ENCODE measurements around the gene SMOC1.

The SMOC1 gene

GRCh38 chr14:69850086-69850735 is 29.0 kb upstream of the SMOC1 start:
- Histone ChIP-seq H3K9me3 (ENCODE audit: control insufficient read depth, low read length) (no peaks in the 10 kb centered on the region), H3K4me1 (ENCODE audit: control insufficient read depth, insufficient read depth, low read length, poor library complexity, severe bottlenecking) (peaks cover 3% of the 10 kb centered on the region), H3K4me3 (ENCODE audit: extremely low read depth, insufficient read depth, low read length, poor library complexity, severe bottlenecking) (no peak overlapping the region), H3K27ac (ENCODE audit: low read depth, low read length, severe bottlenecking) (no peak overlapping the region), H3K36me3 (ENCODE audit: control insufficient read depth, insufficient read depth, low read length) (no peaks in the 10 kb centered on the region)
- 92 to 95% methylated on average over 31 to 34 of the region's 35 CpGs for whole genome bisulfite sequencing, 2 experiments (ENCODE audit: insufficient coverage in 2 of 2)

GRCh38 chr14:69850736-69851112 is 28.5 kb upstream of the SMOC1 start:
- Histone ChIP-seq H3K4me1 (ENCODE audit: control insufficient read depth, insufficient read depth, low read length, poor library complexity, severe bottlenecking) (peaks cover 3% of the 10 kb centered on the region), H3K4me3 (ENCODE audit: extremely low read depth, insufficient read depth, low read length, poor library complexity, severe bottlenecking) (no peak overlapping the region), H3K36me3 (ENCODE audit: control insufficient read depth, insufficient read depth, low read length) (no peaks in the 10 kb centered on the region), H3K9me3 (ENCODE audit: control insufficient read depth, low read length) (no peaks in the 10 kb centered on the region), H3K27ac (ENCODE audit: low read depth, low read length, severe bottlenecking) (no peak overlapping the region)
- WGBS, 2 experiments (ENCODE audit: insufficient coverage in 2 of 2): 90 to 100% methylated on average over 2 of the region's 2 CpGs

GRCh38 chr14:69852531-69853321 is 26.5 kb upstream of the SMOC1 start:
- no peak overlapping the region for H3K4me3 ChIP-seq (ENCODE audit: extremely low read depth, insufficient read depth, low read length, poor library complexity, severe bottlenecking)
- H3K36me3 ChIP-seq (ENCODE audit: control insufficient read depth, insufficient read depth, low read length): no peaks in the 10 kb centered on the region
- H3K9me3 ChIP-seq (ENCODE audit: control insufficient read depth, low read length): no peaks in the 10 kb centered on the region
- H3K27ac ChIP-seq (ENCODE audit: low read depth, low read length, severe bottlenecking): no peak overlapping the region
- H3K4me1 ChIP-seq (ENCODE audit: control insufficient read depth, insufficient read depth, low read length, poor library complexity, severe bottlenecking): peaks cover 3% of the 10 kb centered on the region
- WGBS, 2 experiments (ENCODE audit: insufficient coverage in 2 of 2): 81% methylated on average over 3 of the region's 7 CpGs; no CpG with 5 or more reads in 1 of the 2 experiments

GRCh38 chr14:69853774-69854173 is 25.4 kb upstream of the SMOC1 start:
- WGBS, 2 experiments (ENCODE audit: insufficient coverage in 2 of 2): 60 to 71% methylated on average over 4 to 7 of the region's 7 CpGs
- Histone ChIP-seq H3K9me3 (ENCODE audit: control insufficient read depth, low read length) (no peaks in the 10 kb centered on the region), H3K27ac (ENCODE audit: low read depth, low read length, severe bottlenecking) (no peak overlapping the region), H3K36me3 (ENCODE audit: control insufficient read depth, insufficient read depth, low read length) (no peaks in the 10 kb centered on the region), H3K4me3 (ENCODE audit: extremely low read depth, insufficient read depth, low read length, poor library complexity, severe bottlenecking) (no peak overlapping the region), H3K4me1 (ENCODE audit: control insufficient read depth, insufficient read depth, low read length, poor library complexity, severe bottlenecking) (peaks cover 3% of the 10 kb centered on the region)

GRCh38 chr14:69854598-69854997 is 24.6 kb upstream of the SMOC1 start:
- no peaks in the 10 kb centered on the region for H3K36me3 ChIP-seq (ENCODE audit: control insufficient read depth, insufficient read depth, low read length)
- no peak overlapping the region for H3K27ac ChIP-seq (ENCODE audit: low read depth, low read length, severe bottlenecking)
- WGBS, 2 experiments (ENCODE audit: insufficient coverage in 2 of 2): no CpG with 5 or more reads among the region's 2 CpGs
- H3K9me3 ChIP-seq (ENCODE audit: control insufficient read depth, low read length): no peaks in the 10 kb centered on the region
- H3K4me1 ChIP-seq (ENCODE audit: control insufficient read depth, insufficient read depth, low read length, poor library complexity, severe bottlenecking): peaks cover 3% of the 10 kb centered on the region
- no peak overlapping the region for H3K4me3 ChIP-seq (ENCODE audit: extremely low read depth, insufficient read depth, low read length, poor library complexity, severe bottlenecking)

DNA sequence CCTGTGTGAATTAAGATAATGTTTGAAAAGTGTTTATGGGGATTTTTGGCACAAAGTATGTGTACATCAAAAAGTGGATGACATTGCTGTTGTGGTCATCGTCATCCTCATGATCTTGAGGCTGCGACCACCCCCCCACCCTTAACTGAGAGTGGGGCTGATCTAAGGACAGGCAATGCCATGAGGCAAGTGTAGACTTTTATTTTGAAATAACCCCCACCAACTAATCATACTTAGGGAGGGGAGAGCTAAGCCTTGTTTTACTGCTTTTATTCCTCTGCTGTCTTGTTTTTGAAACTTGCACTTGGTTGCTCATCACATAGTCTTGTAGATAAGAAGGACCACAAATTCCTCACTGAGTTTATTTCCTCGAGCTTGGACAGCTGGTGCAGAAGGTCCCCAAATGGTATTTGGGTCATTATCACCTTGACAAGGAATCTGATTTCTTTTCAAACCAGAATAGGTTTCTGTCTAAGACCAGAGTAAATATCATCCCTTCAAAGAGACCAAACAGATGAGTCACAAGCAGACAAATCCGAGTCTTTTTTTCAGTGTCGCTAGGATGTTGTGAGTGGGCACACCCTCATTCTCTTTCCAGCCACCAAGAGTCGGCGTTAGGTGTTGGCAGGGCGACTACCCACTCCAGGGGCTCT is 23.9 kb upstream of the SMOC1 start:
- H3K9me3 ChIP-seq (ENCODE audit: control insufficient read depth, low read length): no peaks in the 10 kb centered on the region
- H3K4me1 ChIP-seq (ENCODE audit: control insufficient read depth, insufficient read depth, low read length, poor library complexity, severe bottlenecking): peaks cover 3% of the 10 kb centered on the region
- 89 to 95% methylated on average over 5 to 6 of the region's 8 CpGs for WGBS, 2 experiments (ENCODE audit: insufficient coverage in 2 of 2)
- H3K4me3 ChIP-seq (ENCODE audit: extremely low read depth, insufficient read depth, low read length, poor library complexity, severe bottlenecking): no peak overlapping the region
- no peak overlapping the region for H3K27ac ChIP-seq (ENCODE audit: low read depth, low read length, severe bottlenecking)
- no peaks in the 10 kb centered on the region for H3K36me3 ChIP-seq (ENCODE audit: control insufficient read depth, insufficient read depth, low read length)

DNA sequence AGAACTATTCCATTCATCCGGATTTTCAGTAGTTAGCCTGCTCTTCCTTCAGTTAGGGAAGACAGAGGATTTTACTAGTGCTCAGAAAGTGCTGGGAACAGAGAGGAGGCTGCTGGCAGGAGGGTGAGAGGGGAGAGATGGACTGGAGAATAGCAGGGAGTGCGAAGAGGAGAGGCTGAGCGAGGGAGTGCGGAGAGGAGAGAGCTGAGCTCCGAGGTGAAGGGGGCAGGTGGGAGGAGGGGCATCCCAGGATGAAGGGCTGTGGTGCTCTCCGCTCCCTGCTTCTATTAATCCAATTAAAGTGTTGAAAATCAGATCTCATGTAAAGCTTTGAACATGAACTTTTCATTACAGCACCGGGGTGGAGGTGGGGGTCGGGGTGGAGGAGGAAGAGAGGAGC is 20.4 kb upstream of the SMOC1 start:
- Histone ChIP-seq H3K27ac (ENCODE audit: low read depth, low read length, severe bottlenecking) (no peak overlapping the region), H3K4me1 (ENCODE audit: control insufficient read depth, insufficient read depth, low read length, poor library complexity, severe bottlenecking) (no peaks in the 10 kb centered on the region), H3K36me3 (ENCODE audit: control insufficient read depth, insufficient read depth, low read length) (no peaks in the 10 kb centered on the region), H3K4me3 (ENCODE audit: extremely low read depth, insufficient read depth, low read length, poor library complexity, severe bottlenecking) (no peak overlapping the region), H3K9me3 (ENCODE audit: control insufficient read depth, low read length) (no peaks in the 10 kb centered on the region)
- WGBS, 2 experiments (ENCODE audit: insufficient coverage in 2 of 2): 63 to 81% methylated on average over 5 to 7 of the region's 8 CpGs

DNA sequence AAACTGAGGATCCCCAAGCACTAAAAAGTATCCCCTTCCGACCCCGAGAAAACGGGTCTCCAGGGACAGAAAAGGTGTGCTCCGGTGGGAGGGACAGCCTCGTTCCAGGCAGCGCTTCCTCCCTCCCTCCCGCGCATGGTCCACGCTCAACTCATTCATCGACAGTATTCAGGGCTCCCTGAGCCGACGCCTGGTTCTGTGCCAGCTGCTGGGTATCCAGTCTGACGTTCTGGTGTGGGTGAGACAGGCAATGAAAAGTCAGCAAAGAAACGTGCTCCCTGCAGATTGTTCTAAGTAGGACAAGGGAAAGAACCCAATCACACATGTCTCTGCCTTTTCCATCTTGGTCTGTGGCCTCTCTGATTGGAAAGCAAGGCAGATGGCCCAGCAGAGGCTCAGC is 19.6 kb upstream of the SMOC1 start:
- WGBS, 2 experiments (ENCODE audit: insufficient coverage in 2 of 2): 94 to 98% methylated on average over 13 to 14 of the region's 14 CpGs
- Histone ChIP-seq H3K27ac (ENCODE audit: low read depth, low read length, severe bottlenecking) (no peak overlapping the region), H3K4me3 (ENCODE audit: extremely low read depth, insufficient read depth, low read length, poor library complexity, severe bottlenecking) (no peak overlapping the region), H3K36me3 (ENCODE audit: control insufficient read depth, insufficient read depth, low read length) (no peaks in the 10 kb centered on the region), H3K4me1 (ENCODE audit: control insufficient read depth, insufficient read depth, low read length, poor library complexity, severe bottlenecking) (no peaks in the 10 kb centered on the region), H3K9me3 (ENCODE audit: control insufficient read depth, low read length) (peaks cover 4% of the 10 kb centered on the region)

GRCh38 chr14:69860221-69860620 is 19.0 kb upstream of the SMOC1 start:
- Histone ChIP-seq H3K27ac (ENCODE audit: low read depth, low read length, severe bottlenecking) (no peak overlapping the region), H3K4me1 (ENCODE audit: control insufficient read depth, insufficient read depth, low read length, poor library complexity, severe bottlenecking) (no peaks in the 10 kb centered on the region), H3K9me3 (ENCODE audit: control insufficient read depth, low read length) (peaks cover 5% of the 10 kb centered on the region), H3K36me3 (ENCODE audit: control insufficient read depth, insufficient read depth, low read length) (no peaks in the 10 kb centered on the region), H3K4me3 (ENCODE audit: extremely low read depth, insufficient read depth, low read length, poor library complexity, severe bottlenecking) (no peak overlapping the region)
- 76 to 89% methylated on average over 4 to 8 of the region's 12 CpGs for WGBS, 2 experiments (ENCODE audit: insufficient coverage in 2 of 2)

DNA sequence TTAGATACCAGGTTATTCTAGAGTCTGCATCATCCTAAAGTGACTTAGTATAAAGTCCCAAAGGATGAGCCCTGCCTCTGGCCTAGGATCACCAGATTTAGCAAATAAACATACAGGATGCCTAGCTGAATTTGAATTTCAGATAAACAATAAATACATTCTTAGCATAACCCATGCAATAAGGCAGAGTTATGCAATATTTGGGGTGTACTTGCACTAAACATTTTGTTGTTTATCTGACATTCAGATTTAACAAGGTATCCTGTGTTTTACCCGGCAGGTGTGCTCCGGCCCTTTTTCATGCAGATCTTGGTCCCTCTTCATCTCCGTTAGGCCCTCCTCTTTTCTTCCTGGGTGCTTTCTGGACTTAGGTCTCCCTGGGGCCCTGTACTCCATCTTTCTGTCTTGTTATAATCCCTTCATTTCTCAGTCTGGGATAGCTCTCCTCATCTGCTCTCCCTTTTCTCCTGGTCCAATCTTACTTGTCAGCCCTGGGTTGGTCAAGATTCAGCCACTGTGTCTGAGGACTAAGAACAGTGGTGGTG is 18.1 kb upstream of the SMOC1 start:
- Histone ChIP-seq H3K9me3 (ENCODE audit: control insufficient read depth, low read length) (peaks cover 5% of the 10 kb centered on the region), H3K4me3 (ENCODE audit: extremely low read depth, insufficient read depth, low read length, poor library complexity, severe bottlenecking) (no peak overlapping the region), H3K36me3 (ENCODE audit: control insufficient read depth, insufficient read depth, low read length) (no peaks in the 10 kb centered on the region), H3K27ac (ENCODE audit: low read depth, low read length, severe bottlenecking) (no peak overlapping the region), H3K4me1 (ENCODE audit: control insufficient read depth, insufficient read depth, low read length, poor library complexity, severe bottlenecking) (no peaks in the 10 kb centered on the region)
- WGBS, 2 experiments (ENCODE audit: insufficient coverage in 2 of 2): 76 to 92% methylated on average over 3 of the region's 3 CpGs

Data from mesodermal cell (in vitro differentiated cells).